Measurements from ENCODE around the gene PLPP2.
"Not testable (repeated sequence)": the region's sequence is repeated elsewhere in the genome, so short reads cannot be mapped to it uniquely, and the experiment has no call there.

DNA sequence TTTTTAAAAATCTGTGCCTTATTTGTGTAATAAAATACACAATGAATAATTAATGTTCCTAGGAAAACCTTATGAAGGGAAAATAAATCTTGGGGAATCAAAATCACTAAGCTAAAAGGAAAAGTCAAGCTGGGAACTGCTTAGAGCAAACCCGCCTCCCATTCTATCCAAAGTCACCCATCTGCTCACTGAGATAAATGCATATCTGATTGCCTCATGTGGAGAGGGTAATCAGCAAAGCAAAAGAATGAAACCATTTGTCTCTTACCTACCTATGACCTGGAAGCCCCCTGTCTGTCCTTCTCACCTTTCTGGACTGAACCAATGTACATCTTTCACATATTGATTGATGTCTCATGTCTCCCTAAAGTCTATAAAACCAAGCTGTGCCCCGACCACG lies 34.4 kb downstream of the PLPP2 start:
- TF ChIP-seq, protein P1, sequence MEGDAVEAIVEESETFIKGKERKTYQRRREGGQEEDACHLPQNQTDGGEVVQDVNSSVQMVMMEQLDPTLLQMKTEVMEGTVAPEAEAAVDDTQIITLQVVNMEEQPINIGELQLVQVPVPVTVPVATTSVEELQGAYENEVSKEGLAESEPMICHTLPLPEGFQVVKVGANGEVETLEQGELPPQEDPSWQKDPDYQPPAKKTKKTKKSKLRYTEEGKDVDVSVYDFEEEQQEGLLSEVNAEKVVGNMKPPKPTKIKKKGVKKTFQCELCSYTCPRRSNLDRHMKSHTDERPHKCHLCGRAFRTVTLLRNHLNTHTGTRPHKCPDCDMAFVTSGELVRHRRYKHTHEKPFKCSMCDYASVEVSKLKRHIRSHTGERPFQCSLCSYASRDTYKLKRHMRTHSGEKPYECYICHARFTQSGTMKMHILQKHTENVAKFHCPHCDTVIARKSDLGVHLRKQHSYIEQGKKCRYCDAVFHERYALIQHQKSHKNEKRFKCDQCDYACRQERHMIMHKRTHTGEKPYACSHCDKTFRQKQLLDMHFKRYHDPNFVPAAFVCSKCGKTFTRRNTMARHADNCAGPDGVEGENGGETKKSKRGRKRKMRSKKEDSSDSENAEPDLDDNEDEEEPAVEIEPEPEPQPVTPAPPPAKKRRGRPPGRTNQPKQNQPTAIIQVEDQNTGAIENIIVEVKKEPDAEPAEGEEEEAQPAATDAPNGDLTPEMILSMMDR (IDR thresholded peaks at IDR 0.05; ENCODE audit: low read depth, low read length, poor library complexity, severe bottlenecking) = not testable (repeated sequence)
- TF ChIP-seq EZH2phosphoT487 (IDR thresholded peaks at IDR 0.05; ENCODE audit: borderline replicate concordance, low read length) = not testable (repeated sequence)
